ENCODE results near the gene ARHGAP42. TPM values are rescaled to one million over a fixed set of nuclear protein-coding genes. Genes with fewer than 3 reads are reported as not detected.
A peak's percentile ranks its signal among the peaks of the same experiment; 100 is the strongest.

Gene ARHGAP42
- total RNA-seq, 1 donor from 2014 or later = 11.2 TPM

DNA sequence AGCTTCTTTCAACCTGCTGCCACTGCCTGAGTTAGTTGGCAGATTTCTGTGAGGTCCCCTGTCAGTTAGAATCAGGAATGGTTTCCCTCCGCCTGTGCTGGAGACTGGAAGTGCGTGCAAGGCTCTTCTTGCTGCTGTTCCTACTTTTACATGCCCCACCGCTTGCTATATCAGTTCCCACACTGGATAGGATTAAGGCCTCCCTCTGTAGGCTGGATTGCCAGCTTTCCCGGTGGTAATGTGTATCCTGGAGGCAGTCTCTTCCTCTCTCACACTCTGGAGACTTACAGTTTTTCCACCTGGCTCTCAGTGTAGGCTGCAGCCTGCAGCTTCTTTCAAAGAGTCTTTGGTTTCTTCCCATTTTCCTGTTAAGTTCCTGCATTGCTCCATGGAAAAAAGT lies 66.5 kb downstream of the ARHGAP42 start:
- ATAC-seq = peak; percentile 26
- no peak for DNase-seq (ENCODE audit: low spot score)

DNA sequence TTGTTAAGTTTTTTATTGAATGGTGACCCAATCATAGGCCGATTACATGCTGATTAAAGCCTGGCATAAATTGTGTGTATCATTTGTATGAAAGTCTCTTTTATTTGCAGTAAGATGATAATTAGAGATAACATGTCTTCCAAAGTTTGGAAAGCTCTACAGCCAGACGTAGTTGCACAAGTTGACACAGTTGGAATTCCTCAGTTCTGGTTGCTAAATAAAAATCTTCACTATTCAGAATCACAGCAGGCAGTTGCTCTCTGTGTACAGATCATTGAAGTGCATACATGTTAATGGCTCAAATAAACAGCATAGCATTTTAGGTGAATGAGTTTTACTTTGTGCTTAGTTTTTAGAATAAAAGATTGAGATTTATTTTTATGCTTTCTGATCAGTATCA lies 69.5 kb downstream of the ARHGAP42 start:
- DNase-seq (ENCODE audit: low spot score) = no peak
- ATAC-seq = peak; percentile 91

DNA sequence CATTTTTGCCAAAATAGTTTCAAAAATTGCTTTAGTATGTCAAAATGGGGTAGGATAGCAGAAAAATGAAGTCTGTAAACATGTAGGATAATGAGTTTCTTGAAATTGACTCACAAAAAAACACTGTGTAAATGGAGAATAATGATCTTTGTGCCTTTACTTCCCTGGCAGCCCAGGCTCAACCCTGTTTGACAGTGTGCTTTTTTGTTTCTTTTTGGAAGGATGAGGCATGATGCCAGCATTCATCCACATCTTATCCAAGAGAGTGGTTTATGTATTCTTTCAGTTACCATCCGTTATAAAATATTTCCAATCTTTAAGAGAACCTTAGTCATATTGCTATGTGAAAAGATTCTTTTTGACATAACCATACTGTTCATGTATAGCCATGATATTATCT lies 70.6 kb downstream of the ARHGAP42 start:
- DNase-seq (ENCODE audit: low spot score) = no peak
- ATAC-seq = no peak

DNA sequence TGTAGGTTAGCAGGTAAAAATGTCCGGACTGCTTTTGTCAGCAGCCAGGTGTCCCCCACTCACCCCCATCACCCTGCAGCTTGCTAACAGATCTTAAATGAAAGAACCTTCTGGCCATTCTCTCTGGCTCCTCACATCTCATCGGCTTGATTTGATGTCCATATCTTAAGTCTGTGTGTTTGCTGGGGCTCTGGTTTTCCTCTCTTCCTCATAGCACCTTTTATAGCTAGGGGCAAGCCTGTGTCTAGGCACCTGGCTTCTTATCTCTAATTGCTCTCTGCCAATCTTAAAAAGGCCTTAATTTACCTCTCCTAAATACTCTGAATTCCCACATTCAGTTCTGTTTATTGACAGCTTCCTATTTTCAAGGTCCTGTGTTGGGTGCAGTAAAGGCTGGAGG lies 72.0 kb downstream of the ARHGAP42 start:
- DNase-seq (ENCODE audit: low spot score) (no peak), ATAC-seq (no peak)

DNA sequence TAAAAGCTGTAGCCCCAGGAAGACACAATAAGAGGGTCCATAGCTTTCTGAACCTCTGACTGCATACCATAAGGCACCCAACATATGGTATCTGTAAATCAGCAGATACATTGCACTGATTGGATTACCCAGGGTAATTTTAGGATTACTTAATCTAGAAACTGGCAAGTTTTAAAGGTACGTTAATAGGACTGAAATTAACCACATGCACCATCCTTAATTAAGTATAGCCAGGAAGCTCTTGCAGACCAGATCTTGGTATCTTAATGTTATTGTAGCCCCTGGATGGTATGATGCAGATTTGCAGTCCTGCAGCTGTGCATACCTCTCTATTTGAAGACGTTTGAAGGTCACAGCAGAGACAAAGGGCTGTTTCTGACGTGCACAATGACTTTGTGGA lies 72.8 kb downstream of the ARHGAP42 start:
- ATAC-seq = no peak
- no peak for DNase-seq (ENCODE audit: low spot score)

DNA sequence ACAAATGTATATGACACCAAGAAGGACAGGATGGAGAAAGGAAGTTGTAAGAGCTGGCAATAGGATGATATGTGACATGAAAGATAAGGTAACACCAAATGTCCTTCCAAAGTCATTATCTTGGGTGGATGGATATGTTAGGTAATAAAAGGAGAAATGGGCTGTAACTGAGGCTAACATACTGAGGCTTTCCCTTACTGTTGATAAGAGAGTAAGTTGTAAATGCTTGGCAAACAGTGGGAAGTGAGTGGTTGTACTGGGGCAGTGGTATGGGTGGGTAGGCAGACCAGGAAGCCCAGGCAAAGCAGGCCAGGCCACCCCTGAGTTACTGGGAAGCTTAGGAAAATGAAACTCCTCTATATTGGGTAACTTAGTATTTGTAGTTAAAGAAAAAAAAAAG lies 73.7 kb downstream of the ARHGAP42 start:
- DNase-seq (ENCODE audit: low spot score) (no peak), ATAC-seq (no peak)

DNA sequence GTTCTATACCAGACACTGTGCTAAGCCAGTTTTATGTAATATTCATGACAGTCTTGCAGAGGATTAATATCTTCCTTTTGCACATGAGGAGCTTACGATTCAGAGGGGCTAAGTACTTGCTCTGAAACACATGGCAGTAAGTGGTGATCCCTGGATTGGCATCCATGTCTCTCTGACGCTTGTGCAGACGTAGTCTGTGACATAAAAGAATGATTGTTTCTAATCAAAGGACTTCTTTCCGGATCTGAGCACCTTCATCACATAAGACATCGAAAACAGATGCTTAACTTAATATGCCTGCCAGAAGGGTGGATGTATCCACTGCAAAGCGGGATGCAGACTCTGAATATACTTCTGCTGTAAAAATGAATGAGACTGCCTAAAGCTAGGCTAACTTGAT lies 74.8 kb downstream of the ARHGAP42 start:
- no peak for ATAC-seq

DNA sequence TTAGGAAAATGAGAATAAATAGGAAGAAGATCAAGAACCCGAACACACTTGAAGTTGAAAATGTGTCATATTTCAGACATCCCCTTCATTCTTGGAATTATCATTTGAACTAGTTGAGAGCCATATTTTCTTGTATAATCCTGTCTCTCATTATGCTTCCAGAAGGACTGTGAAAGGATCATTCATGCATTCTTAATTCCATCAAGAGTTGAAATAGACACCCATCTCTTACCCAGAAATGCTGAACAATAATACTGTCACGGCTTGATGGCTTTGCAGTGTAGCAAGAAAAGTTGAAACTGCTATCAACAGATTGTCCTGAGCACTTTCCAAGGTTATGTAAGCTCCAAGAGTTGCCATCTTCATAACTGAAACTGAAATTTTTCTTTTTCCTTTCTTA lies 79.7 kb downstream of the ARHGAP42 start:
- ATAC-seq (no peak), DNase-seq (ENCODE audit: low spot score) (no peak)

More for the DNA sequence above, 74.8 kb downstream of the ARHGAP42 start:
- DNase-seq (ENCODE audit: low spot score) = no peak

DNA sequence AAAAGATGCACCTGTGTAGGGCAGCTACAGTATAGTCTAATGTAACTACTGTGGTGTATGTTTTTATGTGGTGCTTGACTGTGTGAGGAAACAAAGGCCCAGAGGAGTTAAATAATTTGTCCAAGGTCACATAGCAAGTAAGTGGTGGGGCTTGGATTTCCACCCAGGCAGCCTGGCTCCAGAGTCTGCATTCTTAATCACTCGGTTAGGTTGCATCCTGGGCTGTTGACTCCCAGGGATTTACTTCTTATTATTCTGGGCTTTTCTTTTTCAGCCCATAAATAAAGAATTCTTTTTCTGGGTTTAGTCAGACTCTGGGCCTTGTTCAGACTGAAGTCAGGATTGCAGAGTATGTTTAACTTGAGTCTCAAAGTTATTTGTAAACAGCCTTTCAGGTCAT lies 82.1 kb downstream of the ARHGAP42 start:
- no peak for ATAC-seq
- DNase-seq (ENCODE audit: low spot score) = no peak

DNA sequence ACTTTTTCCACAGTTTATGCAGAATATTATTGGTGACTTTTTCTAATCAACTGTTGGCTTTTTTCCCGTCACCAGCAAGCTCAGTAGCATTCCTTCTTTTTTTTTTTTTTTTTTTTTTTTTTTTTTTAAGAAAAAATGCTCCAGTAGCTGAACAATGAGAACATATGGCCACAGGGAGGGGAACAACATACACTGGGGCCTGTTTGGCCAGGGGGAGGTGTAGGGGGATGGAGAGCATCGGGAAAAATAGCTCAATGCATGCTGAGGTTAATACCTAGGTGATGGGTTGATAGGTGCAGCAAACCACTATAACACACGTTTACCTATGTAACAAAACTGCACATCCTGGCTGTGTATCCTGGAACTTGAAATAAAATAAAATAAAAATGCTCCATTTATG lies 82.5 kb downstream of the ARHGAP42 start:
- ATAC-seq = no peak
- DNase-seq (ENCODE audit: low spot score) = no peak

DNA sequence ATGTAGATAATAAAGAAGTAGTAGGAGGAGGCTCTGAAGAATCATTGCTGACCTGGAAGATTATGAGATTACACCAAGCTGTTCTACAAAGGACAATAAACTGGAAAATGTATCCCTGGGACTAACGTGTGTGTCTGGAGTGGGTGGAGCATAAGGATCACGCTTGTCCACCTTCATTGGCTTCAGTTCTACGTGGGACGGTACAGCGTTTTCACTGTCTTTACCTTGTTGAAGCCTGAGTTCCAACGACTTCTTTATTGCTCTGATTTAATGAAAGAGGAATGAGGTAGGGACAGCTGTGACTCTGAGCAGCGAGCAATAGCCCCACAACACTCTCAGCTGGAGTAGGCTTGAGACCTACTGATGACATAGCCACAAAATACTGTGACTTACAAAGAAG lies 87.0 kb downstream of the ARHGAP42 start:
- no peak for ATAC-seq
- no peak for DNase-seq (ENCODE audit: low spot score)

DNA sequence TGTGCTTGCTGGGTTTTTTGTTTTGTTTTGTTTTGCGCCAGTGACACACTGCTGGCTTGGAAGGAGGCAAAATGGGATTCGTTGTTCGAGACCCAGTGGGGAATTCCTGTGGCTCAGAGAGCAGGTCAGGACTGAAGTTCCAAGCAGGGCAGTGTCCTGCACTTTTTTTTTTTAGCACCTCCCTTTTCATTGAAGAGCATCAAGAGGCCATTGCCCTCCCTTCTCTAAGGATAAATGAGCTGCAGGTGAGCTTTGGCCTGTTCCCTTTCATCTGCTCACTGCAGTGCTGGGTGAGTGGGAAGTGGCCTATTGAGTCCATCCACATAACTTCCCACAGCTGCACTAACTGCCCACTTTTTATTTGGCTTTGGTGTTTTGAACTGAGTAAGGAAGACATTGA lies 87.8 kb downstream of the ARHGAP42 start:
- ATAC-seq (peak; percentile 70), DNase-seq (ENCODE audit: low spot score) (no peak)

DNA sequence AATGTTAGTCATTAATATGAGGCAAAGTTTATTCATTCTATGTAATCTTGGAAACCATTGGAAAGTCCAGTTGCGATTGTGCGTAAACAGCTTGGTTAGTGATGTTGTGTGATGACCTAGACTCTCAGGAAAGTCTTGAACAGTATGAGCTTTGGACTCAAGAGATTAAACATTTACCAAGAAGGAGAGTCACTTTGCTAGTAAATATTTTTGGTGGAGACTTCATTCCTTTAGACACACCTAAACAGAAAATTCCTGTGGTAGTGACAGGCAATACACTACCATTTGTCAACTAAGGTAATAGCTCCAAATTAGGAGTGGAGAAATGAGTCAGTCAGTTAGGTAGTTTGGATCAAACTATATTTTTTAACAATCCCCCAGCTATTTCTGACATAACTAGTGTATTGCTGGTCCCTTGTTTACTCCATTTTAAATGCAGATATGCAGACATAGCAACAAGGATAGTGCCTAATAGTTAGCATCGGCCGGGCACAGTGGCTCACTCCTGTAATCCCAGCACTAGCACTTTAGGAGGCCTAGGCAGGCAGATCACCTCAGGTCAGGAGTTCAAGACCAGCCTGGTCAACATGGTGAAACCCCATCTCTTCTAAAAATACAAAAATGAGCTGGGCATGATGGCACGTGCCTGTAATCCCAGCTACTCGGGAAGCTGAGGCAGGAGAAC lies 89.3 kb downstream of the ARHGAP42 start:
- peak; percentile 75 for ATAC-seq
- DNase-seq (ENCODE audit: low spot score) = no peak

DNA sequence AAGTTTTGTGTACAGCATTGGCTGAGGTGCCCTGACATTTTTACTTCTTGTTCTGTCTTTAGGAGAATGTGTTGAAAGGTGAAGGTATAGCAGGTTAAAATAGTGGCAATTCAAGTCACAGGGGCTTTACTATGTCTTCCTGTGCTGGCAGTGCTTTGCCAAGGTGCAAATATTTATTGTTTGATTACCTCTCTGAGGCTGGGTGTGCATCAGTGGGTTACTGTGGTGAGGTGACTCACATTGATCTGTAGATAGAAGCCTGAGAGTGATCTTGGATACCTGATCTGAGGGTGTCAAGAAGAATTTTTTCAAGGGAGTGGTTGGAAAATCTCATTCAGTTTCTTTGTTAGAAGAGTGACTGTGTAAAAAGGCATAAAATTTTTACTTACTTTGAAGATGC lies 90.0 kb downstream of the ARHGAP42 start:
- no peak for DNase-seq (ENCODE audit: low spot score)
- peak; percentile 58 for ATAC-seq

DNA sequence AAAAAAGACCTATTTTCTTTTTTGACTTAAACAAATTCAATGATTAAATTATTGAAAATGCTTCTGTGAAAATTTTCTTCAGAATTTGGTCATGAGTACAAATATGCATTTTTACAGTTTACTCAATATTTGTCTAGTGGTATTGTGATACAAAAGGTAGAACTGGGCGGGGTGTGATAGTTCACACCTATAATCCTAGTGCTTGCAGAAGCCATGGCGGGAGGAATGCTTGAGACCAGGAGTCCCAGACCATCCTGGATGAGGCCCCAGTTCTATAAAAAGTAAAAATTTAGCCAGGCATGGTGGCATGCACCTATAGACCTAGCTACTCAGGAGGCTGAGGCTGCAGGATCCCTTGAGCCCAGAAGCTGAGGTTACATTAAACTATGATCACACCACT lies 90.6 kb downstream of the ARHGAP42 start:
- DNase-seq (ENCODE audit: low spot score) = no peak

DNA sequence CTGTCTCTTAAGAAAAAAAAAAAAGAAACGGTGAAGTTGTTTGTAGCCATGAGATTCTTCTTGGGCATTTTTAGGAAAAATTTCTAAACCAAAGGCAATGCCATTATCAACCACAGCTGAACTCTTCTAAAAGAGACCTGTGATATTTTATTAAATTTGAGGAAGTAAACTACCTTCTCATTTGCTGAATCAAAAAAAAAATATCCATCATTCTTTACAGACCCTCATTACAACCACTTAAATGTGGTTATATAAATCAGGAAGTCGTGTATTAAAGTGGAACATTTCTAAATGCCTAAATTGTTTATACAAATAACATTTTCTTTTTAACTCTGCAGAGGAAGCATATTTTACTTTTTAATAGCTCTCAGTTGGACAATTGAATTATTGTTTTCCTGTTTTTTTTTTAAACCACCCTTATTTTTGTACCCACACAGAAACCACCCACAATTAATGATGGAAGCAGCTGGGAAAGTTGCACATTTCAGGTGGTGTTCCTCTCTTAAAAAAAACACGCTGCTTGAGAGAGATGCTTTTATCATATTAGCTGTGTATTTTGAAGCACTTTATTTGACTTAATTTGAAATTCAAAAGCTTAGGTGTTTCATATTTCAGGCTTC lies 91.2 kb downstream of the ARHGAP42 start:
- no peak for DNase-seq (ENCODE audit: low spot score)
- ATAC-seq = no peak

More for the DNA sequence above, 90.6 kb downstream of the ARHGAP42 start:
- ATAC-seq = no peak

DNA sequence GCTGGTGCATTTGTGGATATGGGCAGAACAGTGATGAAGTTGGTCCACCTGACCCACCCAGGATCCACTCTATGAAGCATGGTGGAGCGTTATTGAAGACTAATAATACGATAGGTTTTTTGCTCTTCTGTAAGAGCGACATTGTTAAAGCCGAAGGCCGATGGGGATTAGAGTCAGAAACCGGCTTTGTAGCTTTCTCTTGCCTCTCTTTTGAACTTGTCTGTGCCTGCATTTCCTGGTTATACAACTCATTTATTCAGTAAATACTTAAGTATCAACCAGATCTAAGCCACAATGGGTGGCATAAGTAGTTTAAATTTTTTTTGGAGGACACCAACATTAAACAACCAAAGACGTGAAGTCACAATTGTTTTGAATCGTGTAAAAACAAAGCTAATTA lies 93.4 kb downstream of the ARHGAP42 start:
- ATAC-seq (no peak), DNase-seq (ENCODE audit: low spot score) (no peak)

DNA sequence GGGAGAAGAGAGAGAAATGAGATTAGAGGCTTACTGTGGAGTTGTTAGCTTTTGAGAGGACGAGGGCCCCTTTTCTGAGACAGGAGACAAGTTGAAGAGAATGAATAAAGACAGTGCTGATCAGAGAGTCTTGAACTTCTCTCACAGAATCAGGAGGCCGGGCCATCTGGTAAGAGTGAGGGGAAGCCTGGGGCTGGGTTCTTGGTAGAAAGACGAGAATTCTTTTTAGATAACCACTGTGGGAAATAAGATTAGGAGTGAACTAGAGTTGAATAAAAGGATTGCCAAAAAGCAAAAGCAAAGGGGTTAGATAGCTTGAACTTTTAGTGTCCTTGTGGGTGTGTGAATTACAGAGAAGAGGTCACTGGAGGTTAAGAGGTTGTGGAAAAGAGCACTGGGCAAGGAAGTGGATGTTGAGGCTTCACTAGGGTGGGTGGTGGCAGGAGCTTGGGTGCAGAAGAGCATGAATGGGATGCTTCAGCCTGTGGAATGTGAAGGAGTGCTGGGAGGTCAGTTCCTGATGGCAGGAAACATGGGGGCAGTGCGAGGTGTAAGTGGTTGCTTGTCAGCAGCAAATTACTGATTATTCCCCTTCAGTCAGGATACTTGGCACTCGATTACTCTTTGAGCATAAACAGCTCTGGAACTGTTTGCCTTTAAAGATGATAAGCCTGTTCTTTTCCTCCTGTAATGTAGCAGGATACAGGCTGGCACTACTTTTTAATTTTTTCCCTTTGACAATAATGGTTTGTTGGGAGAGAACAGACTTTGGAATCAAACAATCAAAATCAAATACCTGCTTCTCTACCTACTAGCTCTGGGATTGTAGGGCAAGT lies 98.3 kb downstream of the ARHGAP42 start:
- DNase-seq (ENCODE audit: low spot score) (no peak), ATAC-seq (peak; percentile 86)

DNA sequence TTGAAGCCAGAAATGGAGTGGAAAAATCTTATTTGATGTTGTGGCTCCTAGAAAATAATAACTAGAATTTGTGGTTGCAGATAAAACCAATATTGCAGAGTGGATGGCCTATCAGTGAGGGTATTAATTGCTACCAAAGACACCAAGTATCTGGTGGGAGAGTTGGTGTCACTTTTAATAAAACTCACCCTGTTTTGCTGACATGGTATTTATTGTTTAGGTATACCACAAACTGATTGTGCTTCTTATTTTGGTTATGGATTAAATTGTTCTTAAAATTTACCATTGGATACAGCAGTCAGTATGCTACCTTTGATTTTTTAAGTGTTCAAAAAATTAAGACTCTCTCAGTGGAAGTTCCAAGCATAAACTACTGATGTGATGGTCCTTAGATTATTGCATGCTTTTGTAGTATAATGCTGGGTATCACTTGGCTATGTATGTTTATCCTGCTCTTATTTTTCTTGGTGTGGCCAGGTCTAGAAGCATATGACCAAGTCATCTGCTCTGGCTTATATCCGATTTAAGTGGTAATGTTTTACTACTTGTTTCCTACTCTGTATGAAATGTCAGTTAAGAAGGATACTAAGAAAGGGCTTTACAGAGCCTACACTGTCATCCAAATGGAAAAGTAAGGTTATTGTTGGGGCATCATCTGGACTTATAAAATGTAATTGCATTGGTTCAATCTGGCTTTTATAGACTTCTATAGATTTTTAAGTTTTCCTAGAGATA lies 101.6 kb downstream of the ARHGAP42 start:
- ATAC-seq (no peak), DNase-seq (ENCODE audit: low spot score) (no peak)

DNA sequence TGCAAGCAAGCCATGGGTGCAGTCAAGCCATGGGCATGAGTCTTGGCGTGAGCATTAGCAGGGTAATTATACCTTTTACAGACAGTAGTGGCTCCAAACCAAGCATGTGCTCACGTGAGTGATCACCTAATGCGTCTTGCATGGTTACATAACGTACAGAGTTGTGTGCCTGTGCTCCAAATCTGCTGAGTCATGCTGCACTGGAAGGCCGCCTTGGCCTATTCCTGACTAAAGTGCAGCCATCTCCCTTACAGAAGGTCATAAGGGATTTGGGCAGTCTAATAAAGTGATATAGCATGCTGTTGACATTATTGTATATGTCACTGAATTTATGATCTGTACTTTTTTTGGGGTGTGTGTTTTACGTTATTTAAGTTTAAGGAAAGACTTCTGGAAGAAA lies 102.4 kb downstream of the ARHGAP42 start:
- ATAC-seq (peak; percentile 68), DNase-seq (ENCODE audit: low spot score) (peak; percentile 82)

DNA sequence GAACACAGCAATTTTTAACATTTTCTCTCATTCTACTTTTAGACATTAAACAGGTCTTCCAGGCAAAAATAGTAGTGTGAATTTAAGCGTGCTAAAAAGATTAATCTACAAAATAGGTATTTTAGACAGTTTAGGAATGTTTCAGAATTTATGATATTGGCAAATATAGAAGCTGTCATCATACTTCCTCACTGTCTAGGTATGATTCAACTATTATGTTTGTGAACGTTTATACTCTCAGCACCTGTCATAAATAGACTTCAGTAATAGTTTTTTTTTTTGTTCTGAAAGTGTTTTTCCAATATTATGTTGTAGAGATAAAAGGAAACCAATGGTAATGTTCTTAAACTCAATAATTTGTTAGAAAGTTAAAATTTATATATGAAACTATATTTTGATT lies 103.0 kb downstream of the ARHGAP42 start:
- DNase-seq (ENCODE audit: low spot score) (no peak), ATAC-seq (no peak)

Data from left lobe of liver (tissue), 2 donors.